H1 (cell line): ENCODE results near the gene IQCE. TPM values are rescaled to one million over a fixed set of nuclear protein-coding genes. Genes with fewer than 3 reads are reported as not detected.

Experiments
- CTCF ChIA-PET: fragments of 300-600 bp; sonication (Branson Sonifier 250); formaldehyde crosslinking; loops from one replicate; lab custom pipeline; 2021; ENCODE audit not compliant: partially characterized antibody; lab: Charles Lee
- POLR2A ChIA-PET: fragments of 300-600 bp; sonication (Branson Sonifier 250); formaldehyde crosslinking; loops from one replicate; lab custom pipeline; 2021; ENCODE audit warnings: inconsistent platforms; ENCODE audit not compliant: partially characterized antibody; lab: Charles Lee
- DNase-seq, 2 experiments: peaks; one replicate each; pipeline versions ENCODE4 v3.0.0 to v3.0.0-alpha.2; 2010 to 2022; ENCODE audit warnings: low spot score in 2 of 2, low read depth in 1 of 2, mixed read lengths in 1 of 2
- FAIRE-seq: peaks from 2 replicates; lab custom pipeline; 2011; peaks lifted over from hg19 to GRCh38; lab: Jason Lieb, UNC
- H2AFZ ChIP-seq: 2 replicates; pipeline ENCODE4 v1.8.1; 2012; ENCODE audit warnings: low read length, inconsistent platforms
- H2AK5ac ChIP-seq: 2 replicates; pipeline ENCODE4 v1.6.1; 2013; ENCODE audit warnings: low read depth, low read length
- H2BK120ac ChIP-seq: replicated peaks from 2 replicates; pipeline ENCODE3; 2013; ENCODE audit warnings: low read depth, low read length, inconsistent platforms
- H2BK12ac ChIP-seq: 2 replicates; pipeline ENCODE4 v1.6.1; 2013; ENCODE audit warnings: low read depth, low read length
- H2BK15ac ChIP-seq: 2 replicates; pipeline ENCODE4 v1.6.1; 2013; ENCODE audit warnings: low read length
- H2BK20ac ChIP-seq: 2 replicates; pipeline ENCODE4 v1.6.1; 2013; ENCODE audit warnings: low read length
- H2BK5ac ChIP-seq: 2 replicates; pipeline ENCODE4 v1.6.1; 2013; ENCODE audit warnings: low read depth, low read length
- H3K14ac ChIP-seq: 2 replicates; pipeline ENCODE4 v1.6.1; 2013; ENCODE audit warnings: inconsistent platforms; ENCODE audit not compliant: insufficient read length
- H3K18ac ChIP-seq: 2 replicates; pipeline ENCODE4 v1.6.1; 2013; ENCODE audit warnings: low read length; ENCODE audit errors: extremely low read depth
- H3K23ac ChIP-seq: 2 replicates; pipeline ENCODE4 v1.6.1; 2013; ENCODE audit warnings: inconsistent platforms; ENCODE audit not compliant: insufficient read length
- H3K23me2 ChIP-seq: 2 replicates; pipeline ENCODE4 v1.6.1; 2013; ENCODE audit warnings: low read depth, low read length
- H3K27ac ChIP-seq: 2 replicates; pipeline ENCODE4 v1.6.1; 2011; ENCODE audit warnings: low read depth, low read length, inconsistent platforms
- H3K27me3 ChIP-seq, 4 experiments: replicated peaks in 1 of 4; 1 replicate in 1 of 4; 2 replicates in 3 of 4; pipeline versions ENCODE4 v1.6.1 to v1.8.1; 2011 to 2013; ENCODE audit warnings: low read length in 3 of 4, mild to moderate bottlenecking in 3 of 4, inconsistent platforms in 2 of 4, mixed read lengths in 2 of 4, moderate library complexity in 1 of 4; ENCODE audit not compliant: control insufficient read depth in 3 of 4, insufficient read depth in 3 of 4; ENCODE audit errors: extremely low read depth in 1 of 4
- H3K36me3 ChIP-seq, 4 experiments: 2 replicates each; pipeline versions ENCODE4 v1.6.1 to v1.8.1; 2011 to 2013; ENCODE audit warnings: mild to moderate bottlenecking in 4 of 4, low read length in 3 of 4, moderate library complexity in 2 of 4, control low read depth in 1 of 4, inconsistent platforms in 1 of 4; ENCODE audit not compliant: insufficient read depth in 4 of 4, control insufficient read depth in 2 of 4
- H3K4ac ChIP-seq: replicated peaks from 2 replicates; pipeline ENCODE3; 2013; ENCODE audit warnings: low read length, low read depth, mixed read lengths, inconsistent platforms; ENCODE audit not compliant: insufficient read length
- H3K4me1 ChIP-seq, 4 experiments: replicated peaks in 1 of 4; 1 replicate in 1 of 4; 2 replicates in 3 of 4; pipeline versions ENCODE4 v1.6.1 to v1.8.1; 2011 to 2013; ENCODE audit warnings: low read length in 3 of 4, inconsistent platforms in 2 of 4, mixed read lengths in 1 of 4; ENCODE audit not compliant: insufficient read depth in 4 of 4, control insufficient read depth in 3 of 4
- H3K4me2 ChIP-seq, 2 experiments: 2 replicates each; pipeline versions ENCODE4 v1.6.1 to v1.8.1; 2011 to 2013; ENCODE audit warnings: low read depth in 2 of 2, low read length in 2 of 2, control low read depth in 1 of 2, inconsistent platforms in 1 of 2, mild to moderate bottlenecking in 1 of 2; ENCODE audit not compliant: insufficient read depth in 1 of 2
- H3K4me3 ChIP-seq, 4 experiments: fragments of 200-600, 300-600 bp in 1 of 4; sonication (generic), shearing (Covaris generic), sonication (Bioruptor Twin) in 1 of 4; 2 replicates each; pipeline versions ENCODE4 v1.5.1 to v1.8.1; 2011 to 2016; ENCODE audit warnings: low read length in 4 of 4, low read depth in 3 of 4, control low read depth in 2 of 4, inconsistent platforms in 2 of 4, mild to moderate bottlenecking in 2 of 4, mixed read lengths in 1 of 4, moderate library complexity in 1 of 4; ENCODE audit not compliant: insufficient read depth in 2 of 4; ENCODE audit errors: extremely low read depth in 1 of 4
- H3K56ac ChIP-seq: replicated peaks from 2 replicates; pipeline ENCODE3; 2013; ENCODE audit warnings: low read depth, mild to moderate bottlenecking, mixed read lengths, low read length, inconsistent platforms; ENCODE audit not compliant: insufficient read length
- H3K79me1 ChIP-seq: 2 replicates; pipeline ENCODE4 v1.6.1; 2013; ENCODE audit warnings: low read depth, low read length, control low read depth
- H3K79me2 ChIP-seq, 2 experiments: 2 replicates each; pipeline versions ENCODE4 v1.6.1 to v1.8.1; 2012 to 2013; ENCODE audit warnings: low read length in 2 of 2, mild to moderate bottlenecking in 2 of 2, inconsistent platforms in 1 of 2; ENCODE audit not compliant: insufficient read depth in 2 of 2, control insufficient read depth in 1 of 2
- H3K9ac ChIP-seq, 4 experiments: replicated peaks in 1 of 4; 1 replicate in 1 of 4; 2 replicates in 3 of 4; pipeline versions ENCODE4 v1.6.1 to v1.8.1; 2011 to 2013; ENCODE audit warnings: low read depth in 3 of 4, low read length in 3 of 4, control low read depth in 2 of 4, mild to moderate bottlenecking in 2 of 4, moderate library complexity in 2 of 4, inconsistent platforms in 1 of 4; ENCODE audit errors: extremely low read depth in 1 of 4
- H3K9me3 ChIP-seq, 2 experiments: 2 replicates each; pipeline versions ENCODE4 v1.6.1 to v1.8.1; 2012 to 2013; ENCODE audit warnings: mild to moderate bottlenecking in 2 of 2, moderate library complexity in 2 of 2, control low read depth in 1 of 2, inconsistent platforms in 1 of 2, low read depth in 1 of 2, low read length in 1 of 2, mixed read lengths in 1 of 2; ENCODE audit not compliant: insufficient read depth in 2 of 2
- H4K20me1 ChIP-seq, 2 experiments: replicated peaks in 1 of 2; 2 replicates each; pipeline versions ENCODE3 to v1.8.1; 2011 to 2013; ENCODE audit warnings: inconsistent platforms in 2 of 2, low read length in 2 of 2, mild to moderate bottlenecking in 1 of 2; ENCODE audit not compliant: insufficient read depth in 2 of 2, control insufficient read depth in 1 of 2
- H4K5ac ChIP-seq: 2 replicates; pipeline ENCODE4 v1.6.1; 2013; ENCODE audit warnings: low read length, low read depth, mixed read lengths, inconsistent platforms; ENCODE audit not compliant: insufficient read length
- H4K8ac ChIP-seq: 2 replicates; pipeline ENCODE4 v1.8.0; 2013; ENCODE audit warnings: mild to moderate bottlenecking, moderate library complexity, low read length, inconsistent platforms; ENCODE audit not compliant: insufficient read depth; ENCODE audit errors: extremely low read depth
- H4K91ac ChIP-seq: replicated peaks from 2 replicates; pipeline ENCODE3; 2013; ENCODE audit warnings: low read length, mixed read lengths, inconsistent platforms; ENCODE audit not compliant: insufficient read length
- BCL11A ChIP-seq, 2 experiments: IDR thresholded peaks; one replicate each; pipeline ENCODE4 v1.6.1; 2011; ENCODE audit warnings: low read depth in 2 of 2, low read length in 2 of 2, mild to moderate bottlenecking in 2 of 2
- FOSL1 ChIP-seq: IDR thresholded peaks from 2 replicates; pipeline ENCODE4 v1.6.1; 2011; ENCODE audit warnings: mild to moderate bottlenecking, low read depth, low read length, moderate library complexity; ENCODE audit not compliant: insufficient read depth
- HDAC2 ChIP-seq, 2 experiments: fragments of 300-600 bp in 1 of 2; sonication (generic) in 1 of 2; IDR thresholded peaks; 2 replicates each; pipeline ENCODE4 v1.6.1; 2011 to 2012; ENCODE audit warnings: low read depth in 2 of 2, low read length in 2 of 2, mild to moderate bottlenecking in 2 of 2, moderate library complexity in 2 of 2, borderline replicate concordance in 1 of 2, inconsistent platforms in 1 of 2
- JUN ChIP-seq: IDR thresholded peaks from 2 replicates; pipeline ENCODE4 v1.6.1; 2011; ENCODE audit warnings: low read depth, mild to moderate bottlenecking, improper control_type of control experiment, low read length
- RNF2 ChIP-seq: fragments of 200-900, 300-1000 bp; sonication (generic); IDR thresholded peaks from 2 replicates; pipeline ENCODE4 v1.7.1; 2016; ENCODE audit warnings: borderline replicate concordance, low read depth, mild to moderate bottlenecking, antibody characterized with exemption, low read length; ENCODE audit not compliant: poor library complexity, severe bottlenecking; ENCODE audit errors: missing control alignments
- SP1 ChIP-seq: IDR thresholded peaks from 2 replicates; pipeline ENCODE4 v1.6.1; 2011; ENCODE audit warnings: low read depth, low read length
- TBP ChIP-seq: IDR thresholded peaks from 2 replicates; pipeline ENCODE4 v1.6.1; 2011; ENCODE audit warnings: low read depth, low read length, improper control_type of control experiment
- YY1 ChIP-seq: IDR thresholded peaks from 2 replicates; pipeline ENCODE4 v1.6.1; 2011; ENCODE audit warnings: low read depth, mild to moderate bottlenecking, low read length
- WGBS, 2 experiments: shearing (Covaris generic) in 1 of 2; methylation state at CpG; one replicate each; pipeline versions ENCODE4 v1.1.6 to v1.1.7; 2013 to 2015; ENCODE audit warnings: low lambda C conversion rate in 2 of 2, mixed read lengths in 2 of 2, inconsistent platforms in 1 of 2, low coverage in 1 of 2, missing lambda C conversion rate in 1 of 2; ENCODE audit not compliant: insufficient replicate concordance in 2 of 2, insufficient coverage in 1 of 2, insufficient read length in 1 of 2; ENCODE audit errors: extremely low coverage in 1 of 2, missing lambda C conversion rate in 1 of 2; 5-methylcytosine and 5-hydroxymethylcytosine counted together
- polyA plus RNA-seq, 7 experiments: library from polyadenylated mRNA; depleted of rRNA in 3 of 7; stranded (reverse) in 5 of 7; unstranded in 2 of 7; fragments of >200 nt in 5 of 7; fragments of 200-250 nt in 2 of 7; gene quantifications; 1 replicate in 5 of 7; 2 replicates in 1 of 7; 4 replicates in 1 of 7; pipeline versions ENCODE4 v1.2.1 to v1.2.3, GENCODE V29; 2011 to 2013; ENCODE audit warnings: missing spikeins in 2 of 7, mixed read lengths in 2 of 7
- total RNA-seq: library from RNA; stranded (reverse); fragmentation: NEBNext Ultra II Directional; extraction: Animal tissue kit (Norgen Biotek cat#: 25700); gene quantifications from 2 replicates; pipeline ENCODE4 v1.2.1, GENCODE V29; 2021
- TF ChIP-seq, protein P1 (sequence below): IDR thresholded peaks from 2 replicates; pipeline ENCODE4 v1.6.1; 2011; ENCODE audit warnings: low read depth, mild to moderate bottlenecking, low read length; ENCODE audit not compliant: insufficient read depth

IQCE gene
- total and polyA plus RNA-seq, 2 of the 8 experiments (the other 6 are each of a cell fraction or from before 2014, with no cell fraction given): 2.2 to 4.9 TPM

GRCh38 chr7:2519119-2519930, 39.5 kb upstream of the IQCE start, which contains the start of gene LFNG:
TSS of gene LFNG (plus strand) at chr7:2519774. CDS start at chr7:2519862, 88 bp downstream.
- Histone ChIP-seq H3K23ac (no peak within 1 kb of the TSS), H2BK12ac (peak within 1 kb of the TSS; percentile 94; the same call in 1 of the 2 replicates), H3K9ac (peak within 1 kb of the TSS in 2 of 4 experiments; percentile 8 to 16; a peak in 1 of 7 replicates), H2BK20ac (peak within 1 kb of the TSS; percentile 97; the same call in 1 of the 2 replicates), H3K36me3 (no peaks in the 10 kb centered on the region), H3K18ac (peak within 1 kb of the TSS; percentile 95), H2AK5ac (no peak within 1 kb of the TSS), H2BK120ac (peak within 1 kb of the TSS; percentile 38), H3K4me2 (peak within 1 kb of the TSS; percentile 85 to 96), H4K20me1 (peaks cover 14 to 23% of the 10 kb centered on the region in 2 experiments), H3K23me2 (peaks cover 28% of the 10 kb centered on the region), H3K9me3 (no peaks in the 10 kb centered on the region), H4K5ac (no peak within 1 kb of the TSS), H3K4me1 (peaks cover 3 to 56% (median 48%) of the 10 kb centered on the region in 4 experiments), H2AFZ (no peak within 1 kb of the TSS), H3K79me1 (no peaks in the 10 kb centered on the region; the same call in 1 of the 2 replicates), H4K91ac (peak within 1 kb of the TSS; percentile 86), H3K56ac (no peak within 1 kb of the TSS), H3K14ac (no peak within 1 kb of the TSS), H2BK15ac (peak within 1 kb of the TSS; percentile 95; the same call in 1 of the 2 replicates), H3K79me2 (peaks cover 0 to 20% of the 10 kb centered on the region in 2 experiments; a peak in 3 of 4 replicates), H2BK5ac (peak within 1 kb of the TSS; percentile 40; the same call in 1 of the 2 replicates), H3K4me3 (peak within 1 kb of the TSS; percentile 56 to 73 (median 65)), H4K8ac (peak within 1 kb of the TSS; percentile 82), H3K27me3 (peaks cover 0 to 22% (median 12%) of the 10 kb centered on the region in 4 experiments; a peak in 6 of 7 replicates), H3K27ac (no peak within 1 kb of the TSS), H3K4ac (peak within 1 kb of the TSS; percentile 74)
- CTCF ChIA-PET: interaction anchor here (0.9 kb wide), 1 partner anchor 41 kb away, joined by 4 read pairs; no protein-coding TSS in a partner anchor
- DNase-seq: peak in 1 of 2 experiments; percentile 84
- POLR2A ChIA-PET: interaction anchor here (0.9 to 1.5 kb wide), 4 partner anchors 10 to 18 kb away, joined by 3 to 4 read pairs (median 3); no protein-coding TSS in a partner anchor
- 0% methylated on average over 20 of the region's 95 CpGs; no CpG with 5 or more reads in 1 of the 2 experiments for WGBS, 2 experiments
- FAIRE-seq: no peak
- TF ChIP-seq BCL11A (IDR thresholded peaks at IDR 0.05; ENCODE audit: low read depth in 2 of 2, low read length in 2 of 2) (no peak), FOSL1 (no peak), HDAC2 (IDR thresholded peaks at IDR 0.05; ENCODE audit: borderline replicate concordance in 1 of 2, low read depth in 2 of 2, low read length in 2 of 2) (no peak; a peak in 1 of 4 replicates), RNF2 (no peak), SP1 (0 out of 2 replicates have a peak, but pooled peaks have one; percentile 22), TBP (peak; percentile 92), YY1 (peak; percentile 9; the same call in 1 of the 2 replicates), JUN (no peak)
- TF ChIP-seq, protein P1, sequence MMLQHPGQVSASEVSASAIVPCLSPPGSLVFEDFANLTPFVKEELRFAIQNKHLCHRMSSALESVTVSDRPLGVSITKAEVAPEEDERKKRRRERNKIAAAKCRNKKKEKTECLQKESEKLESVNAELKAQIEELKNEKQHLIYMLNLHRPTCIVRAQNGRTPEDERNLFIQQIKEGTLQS: no peak
